ENCODE measurements around the gene CA11.

GRCh38 chr19:48660852-48661710 is 15.1 kb upstream of the CA11 start:
- TF ChIP-seq CTCF (IDR thresholded peaks at IDR 0.05 in 4 of 5, conservative IDR thresholded peaks at IDR 0.05 in 1 of 5) (no peak), POLR2A (IDR thresholded peaks at IDR 0.05) (no peak)
